Smooth muscle cell (in vitro differentiated cells): ENCODE measurements around the gene VPS18. TPM values are rescaled to one million over a fixed set of nuclear protein-coding genes. Genes with fewer than 3 reads are reported as not detected.

Source experiments
- DNase-seq: peaks from one replicate; lab custom pipeline; 2025; ENCODE audit not compliant: unreplicated experiment; lab: John Stamatoyannopoulos, UW
- H2AFZ ChIP-seq: fragments of 200-600 bp; sonication (generic); 2 replicates; pipeline ENCODE4 v1.6.0; 2016; ENCODE audit warnings: antibody characterized with exemption, low read depth, mild to moderate bottlenecking
- H3F3A ChIP-seq: fragments of 200-600 bp; sonication (generic); 2 replicates; pipeline ENCODE4 v1.6.0; 2017; ENCODE audit warnings: antibody characterized with exemption, low read depth
- H3K27ac ChIP-seq: fragments of 200-600 bp; sonication (generic); 2 replicates; pipeline ENCODE4 v1.5.1; 2016; ENCODE audit warnings: low read depth, mild to moderate bottlenecking
- H3K27me3 ChIP-seq: fragments of 200-600 bp; sonication (generic); 2 replicates; pipeline ENCODE4 v1.6.1; 2016; ENCODE audit warnings: low read depth, mild to moderate bottlenecking
- H3K36me3 ChIP-seq: fragments of 200-600 bp; sonication (generic); 2 replicates; pipeline ENCODE4 v1.5.1; 2016; ENCODE audit warnings: low read depth
- H3K4me1 ChIP-seq: fragments of 200-600 bp; sonication (generic); 2 replicates; pipeline ENCODE4 v1.5.1; 2016; ENCODE audit warnings: low read depth
- H3K4me2 ChIP-seq: fragments of 200-600 bp; sonication (generic); 2 replicates; pipeline ENCODE4 v1.6.0; 2016; ENCODE audit warnings: mild to moderate bottlenecking
- H3K4me3 ChIP-seq: fragments of 200-600 bp; sonication (generic); 2 replicates; pipeline ENCODE4 v1.5.1; 2016; ENCODE audit warnings: mild to moderate bottlenecking
- H3K79me2 ChIP-seq: fragments of 200-600 bp; sonication (generic); 2 replicates; pipeline ENCODE4 v1.6.0; 2016; ENCODE audit warnings: low read depth, mild to moderate bottlenecking
- H3K9ac ChIP-seq: fragments of 200-600 bp; sonication (generic); 2 replicates; pipeline ENCODE4 v1.6.0; 2016; ENCODE audit warnings: low read depth
- H3K9me3 ChIP-seq: fragments of 200-600 bp; sonication (generic); replicated peaks from 2 replicates; pipeline ENCODE4 v1.5.1; 2016; ENCODE audit warnings: low read depth
- H4K20me1 ChIP-seq: fragments of 200-600 bp; sonication (generic); 2 replicates; pipeline ENCODE4 v1.6.0; 2016; ENCODE audit warnings: low read depth
- CTCF ChIP-seq: fragments of 200-600 bp; sonication (generic); IDR thresholded peaks from 2 replicates; pipeline ENCODE4 v1.5.1; 2017; ENCODE audit warnings: borderline replicate concordance, mild to moderate bottlenecking, antibody characterized with exemption; ENCODE audit not compliant: insufficient read depth, poor library complexity, severe bottlenecking
- WGBS: methylation state at CpG from one replicate; pipeline ENCODE4 v1.1.7; 2016; ENCODE audit warnings: low lambda C conversion rate; 5-methylcytosine and 5-hydroxymethylcytosine counted together
- polyA plus RNA-seq: library from polyadenylated mRNA; unstranded; fragments of >200 nt; fragmentation: Nextera tagmentation; extraction: Ambion mirVana; gene quantifications from 2 replicates; pipeline ENCODE4 v1.2.1, GENCODE V29; 2016
- total RNA-seq: library from RNA; depleted of rRNA; stranded (reverse); fragments of >200 nt; gene quantifications from 2 replicates; pipeline ENCODE4 v1.2.3, GENCODE V29; 2014

The VPS18 gene
- total and polyA plus RNA-seq, 2 experiments from 2014 or later = 14.2 to 17.2 TPM

DNA sequence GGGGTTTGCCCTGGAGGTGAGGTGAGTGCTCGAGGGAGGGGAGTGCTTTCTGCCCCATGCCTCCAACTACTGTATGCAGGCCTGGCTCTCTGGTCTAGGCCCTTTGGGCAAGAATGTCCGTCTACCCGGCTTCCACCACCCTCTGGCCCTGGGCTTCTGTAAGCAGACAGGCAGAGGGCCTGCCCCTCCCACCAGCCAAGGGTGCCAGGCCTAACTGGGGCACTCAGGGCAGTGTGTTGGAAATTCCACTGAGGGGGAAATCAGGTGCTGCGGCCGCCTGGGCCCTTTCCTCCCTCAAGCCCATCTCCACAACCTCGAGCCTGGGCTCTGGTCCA, 44.3 kb downstream of the VPS18 start:
- no peak overlapping the region for H3K27ac ChIP-seq
- no peaks in the 10 kb centered on the region for H3K9me3 ChIP-seq
- H3F3A ChIP-seq = peaks cover 8% of the 10 kb centered on the region
- TF ChIP-seq CTCF = no peak
- H3K4me2 ChIP-seq = no peak overlapping the region
- H4K20me1 ChIP-seq = no peaks in the 10 kb centered on the region
- H3K36me3 ChIP-seq = no peaks in the 10 kb centered on the region
- H3K4me1 ChIP-seq = peaks cover 5% of the 10 kb centered on the region
- H3K27me3 ChIP-seq = peaks cover 9% of the 10 kb centered on the region
- no peak overlapping the region for H3K9ac ChIP-seq
- H3K4me3 ChIP-seq = no peak overlapping the region
- H2AFZ ChIP-seq = no peak overlapping the region
- WGBS = 96% methylated on average over 6 of the region's 6 CpGs
- no peak for DNase-seq
- H3K79me2 ChIP-seq = no peaks in the 10 kb centered on the region

GRCh38 chr15:40940296-40940801, 46.1 kb downstream of the VPS18 start:
- Histone ChIP-seq H3K9ac (no peak overlapping the region), H3K79me2 (no peaks in the 10 kb centered on the region)

GRCh38 chr15:40941068-40941527, 46.8 kb downstream of the VPS18 start:
- 19% methylated on average over 7 of the region's 7 CpGs for WGBS
- Histone ChIP-seq H3K9ac (no peak overlapping the region), H3K27ac (peak overlapping the region; percentile 66)

More at GRCh38 chr15:40940296-40940801, 46.1 kb downstream of the VPS18 start:
- no peak for TF ChIP-seq CTCF
- Histone ChIP-seq H3K27me3 (no peaks in the 10 kb centered on the region), H3K4me1 (peaks cover 5% of the 10 kb centered on the region), H3K9me3 (no peaks in the 10 kb centered on the region), H3K4me3 (no peak overlapping the region), H3F3A (peaks cover 8% of the 10 kb centered on the region), H3K36me3 (no peaks in the 10 kb centered on the region), H4K20me1 (no peaks in the 10 kb centered on the region), H2AFZ (no peak overlapping the region), H3K4me2 (no peak overlapping the region), H3K27ac (no peak overlapping the region)
- no peak for DNase-seq
- 80% methylated on average over 15 of the region's 15 CpGs for WGBS

More at GRCh38 chr15:40941068-40941527, 46.8 kb downstream of the VPS18 start:
- Histone ChIP-seq H3F3A (peaks cover 8% of the 10 kb centered on the region), H3K79me2 (no peaks in the 10 kb centered on the region), H3K4me1 (peaks cover 5% of the 10 kb centered on the region), H3K36me3 (no peaks in the 10 kb centered on the region), H3K4me2 (peak overlapping the region; percentile 88), H4K20me1 (no peaks in the 10 kb centered on the region), H3K4me3 (peak overlapping the region; percentile 67), H3K9me3 (no peaks in the 10 kb centered on the region), H2AFZ (peak overlapping the region; percentile 91), H3K27me3 (no peaks in the 10 kb centered on the region)
- TF ChIP-seq CTCF = no peak
- DNase-seq = no peak
